Breast epithelium (tissue), 3 donors: ENCODE data around the gene MGP.

Source experiments
- CTCF ChIP-seq, 3 donors: fragments of 450-650 bp; IDR thresholded peaks; one replicate each; pipeline ENCODE4 v1.5.1; 2016 to 2017; ENCODE audit warnings: antibody characterized with exemption in 3 of 3, mild to moderate bottlenecking in 3 of 3, moderate library complexity in 3 of 3
- POLR2A ChIP-seq: fragments of 450-650 bp; IDR thresholded peaks from one replicate; pipeline ENCODE4 v1.6.1; 2016; ENCODE audit warnings: antibody characterized with exemption, mild to moderate bottlenecking, moderate library complexity
- POLR2AphosphoS5 ChIP-seq, 3 donors: sonication (generic); formaldehyde crosslinking; IDR thresholded peaks; one replicate each; pipeline ENCODE4 v1.6.1; 2017; ENCODE audit warnings: antibody characterized with exemption in 3 of 3

- no peak for TF ChIP-seq CTCF (IDR thresholded peaks at IDR 0.05)
- TF ChIP-seq POLR2AphosphoS5 (IDR thresholded peaks at IDR 0.05), result no peak
- TF ChIP-seq POLR2A, result no peak
Measured at GRCh38 chr12:14840616-14841015, 45.0 kb downstream of the MGP start.
